SK-N-MC (cell line): ENCODE data around the gene GNE.

Source experiments
- DNase-seq: peaks from one replicate; pipeline ENCODE4 v3.0.0-alpha.2; 2011; ENCODE audit warnings: low read depth, low spot score
- H3K27ac ChIP-seq: fragments of 200-600 bp; sonication (generic); 2 replicates; pipeline ENCODE4 v1.5.1; 2016; ENCODE audit warnings: mixed run types
- H3K36me3 ChIP-seq: fragments of 200-600 bp; sonication (generic); 2 replicates; pipeline ENCODE4 v1.6.1; 2017; ENCODE audit warnings: antibody characterized with exemption, low read length, mixed read lengths; ENCODE audit not compliant: insufficient read depth
- H3K4me3 ChIP-seq: fragments of 200-600 bp; sonication (generic); 2 replicates; pipeline ENCODE4 v1.5.1; 2016
- H3K9ac ChIP-seq: fragments of 200-600 bp; sonication (generic); 2 replicates; pipeline ENCODE4 v1.8.0; 2017; ENCODE audit warnings: mixed run types, mixed read lengths; ENCODE audit not compliant: insufficient read length
- H3K9me3 ChIP-seq: fragments of 200-600 bp; sonication (generic); 2 replicates; pipeline ENCODE4 v1.6.1; 2017; ENCODE audit warnings: low read depth, mild to moderate bottlenecking, antibody characterized with exemption, low read length, moderate library complexity, mixed read lengths
- EZH2 ChIP-seq: fragments of 200-600 bp; sonication (generic); IDR thresholded peaks from one replicate; pipeline ENCODE4 v1.6.1; 2017; ENCODE audit warnings: antibody characterized with exemption
- FOXP2 ChIP-seq: optimal IDR thresholded peaks from 2 replicates; pipeline ENCODE3; 2011; ENCODE audit warnings: mild to moderate bottlenecking, moderate library complexity; ENCODE audit not compliant: insufficient read depth; ENCODE audit errors: extremely low read length, control extremely low read depth
- POLR2AphosphoS5 ChIP-seq: IDR thresholded peaks from 2 replicates; pipeline ENCODE4 v1.6.1; 2012; ENCODE audit warnings: mild to moderate bottlenecking, low read depth, low read length, borderline replicate concordance

GNE gene

GRCh38 chr9:36292641-36293040, 34.4 kb upstream of the GNE start:
- no peak for DNase-seq
- Histone ChIP-seq H3K4me3 (no peak overlapping the region), H3K9me3 (no peaks in the 10 kb centered on the region), H3K36me3 (no peaks in the 10 kb centered on the region), H3K27ac (no peak overlapping the region), H3K9ac (no peak overlapping the region)
- no peak for TF ChIP-seq EZH2
- no peak for TF ChIP-seq FOXP2
- TF ChIP-seq POLR2AphosphoS5 = no peak

GRCh38 chr9:36290996-36291395, 32.7 kb upstream of the GNE start:
- Histone ChIP-seq H3K9ac (no peak overlapping the region), H3K9me3 (no peaks in the 10 kb centered on the region), H3K27ac (no peak overlapping the region), H3K36me3 (no peaks in the 10 kb centered on the region), H3K4me3 (no peak overlapping the region)
- TF ChIP-seq FOXP2 (no peak), POLR2AphosphoS5 (no peak), EZH2 (no peak)
- DNase-seq = no peak

DNA sequence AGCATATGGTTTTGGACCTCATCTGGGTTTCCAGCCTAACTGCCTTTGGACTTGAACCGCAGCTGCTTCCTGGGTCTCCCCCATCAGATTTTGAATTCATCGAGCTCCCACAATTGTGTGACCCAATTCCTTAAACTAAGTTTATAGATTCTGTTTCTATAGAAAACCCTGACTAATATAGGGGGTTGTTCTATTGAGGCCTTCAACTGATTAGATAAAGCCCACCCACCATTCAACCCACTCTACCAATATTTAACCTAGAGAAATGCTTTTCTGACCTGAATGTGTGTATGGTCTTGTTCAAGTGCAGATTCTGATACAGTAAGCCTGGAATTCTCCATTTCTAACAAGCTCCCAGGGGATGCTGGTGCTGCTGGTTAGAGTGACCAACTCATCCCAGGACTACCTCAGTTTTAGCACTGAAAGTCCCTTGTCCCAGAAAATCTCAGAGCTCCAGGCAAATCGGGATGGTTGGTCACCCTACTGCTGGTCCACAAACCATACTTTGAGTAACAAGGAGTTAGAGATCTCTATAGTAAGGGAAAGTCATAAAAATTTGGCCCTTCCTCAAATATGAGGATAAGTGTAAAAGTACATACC, 31.7 kb upstream of the GNE start:
- no peak for DNase-seq
- Histone ChIP-seq H3K4me3 (no peak overlapping the region), H3K27ac (no peak overlapping the region), H3K9me3 (no peaks in the 10 kb centered on the region), H3K9ac (no peak overlapping the region), H3K36me3 (no peaks in the 10 kb centered on the region)
- TF ChIP-seq POLR2AphosphoS5 = no peak

DNA sequence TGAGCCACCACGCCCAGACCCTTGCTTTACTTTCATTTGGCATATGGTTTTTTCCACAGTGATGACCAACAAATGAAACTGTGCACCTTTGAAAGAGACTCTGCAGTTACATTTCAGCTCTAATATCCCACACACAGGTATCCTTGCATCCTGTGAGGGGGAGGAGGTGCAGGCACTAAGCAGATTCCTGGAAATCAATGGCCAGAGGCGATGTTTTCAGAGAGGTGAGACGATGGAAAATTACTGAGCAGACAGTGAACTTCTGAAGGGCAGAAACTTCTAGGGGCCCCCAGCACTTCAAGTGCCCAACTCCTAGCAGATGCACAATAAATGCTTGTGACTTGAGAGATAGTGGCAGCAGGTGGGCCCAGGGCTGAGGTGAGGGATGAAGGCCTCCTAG, 29.8 kb upstream of the GNE start:
- DNase-seq = no peak
- Histone ChIP-seq H3K27ac (no peak overlapping the region), H3K36me3 (no peaks in the 10 kb centered on the region), H3K9me3 (no peaks in the 10 kb centered on the region), H3K9ac (no peak overlapping the region), H3K4me3 (no peak overlapping the region)
- TF ChIP-seq POLR2AphosphoS5 (no peak), EZH2 (no peak), FOXP2 (no peak)

- TF ChIP-seq POLR2AphosphoS5 = no peak
- TF ChIP-seq EZH2 = no peak
- no peak for TF ChIP-seq FOXP2
- no peaks in the 10 kb centered on the region for H3K9me3 ChIP-seq
- no peaks in the 10 kb centered on the region for H3K36me3 ChIP-seq
- H3K9ac ChIP-seq = no peak overlapping the region
- no peak overlapping the region for H3K4me3 ChIP-seq
- no peak for DNase-seq
- no peak overlapping the region for H3K27ac ChIP-seq
Measured at GRCh38 chr9:36286388-36286787, 28.1 kb upstream of the GNE start.

GRCh38 chr9:36284226-36284625, 26.0 kb upstream of the GNE start:
- DNase-seq = no peak

DNA sequence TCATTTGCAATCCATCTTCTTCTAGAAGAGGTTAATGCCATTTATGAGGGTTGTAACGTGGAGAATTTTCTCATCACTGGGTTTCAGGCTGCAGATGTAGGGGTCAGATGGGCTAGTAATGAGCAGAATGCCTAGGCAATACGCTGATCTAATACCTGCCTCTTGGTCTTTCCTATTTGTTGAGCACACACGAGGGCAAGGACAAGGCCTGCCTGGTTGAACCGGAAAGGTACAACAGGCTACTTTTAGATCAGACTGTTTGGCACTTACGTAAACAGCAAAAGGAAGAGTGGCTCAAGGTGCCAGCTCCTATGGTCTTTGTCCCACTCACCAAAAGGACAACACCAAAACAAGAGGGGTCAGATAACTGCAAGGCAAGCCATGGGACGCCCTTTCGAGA, 24.0 kb upstream of the GNE start:
- H3K9ac ChIP-seq = no peak overlapping the region
- H3K9me3 ChIP-seq = no peaks in the 10 kb centered on the region
- H3K36me3 ChIP-seq = no peaks in the 10 kb centered on the region
- no peak overlapping the region for H3K27ac ChIP-seq
- DNase-seq = no peak
- no peak for TF ChIP-seq EZH2
- TF ChIP-seq POLR2AphosphoS5 = no peak
- no peak for TF ChIP-seq FOXP2
- no peak overlapping the region for H3K4me3 ChIP-seq

More at GRCh38 chr9:36284226-36284625, 26.0 kb upstream of the GNE start:
- Histone ChIP-seq H3K4me3 (no peak overlapping the region), H3K27ac (no peak overlapping the region), H3K36me3 (no peaks in the 10 kb centered on the region), H3K9ac (no peak overlapping the region), H3K9me3 (no peaks in the 10 kb centered on the region)
- TF ChIP-seq POLR2AphosphoS5 (no peak), FOXP2 (no peak), EZH2 (no peak)

- Histone ChIP-seq H3K36me3 (no peaks in the 10 kb centered on the region), H3K4me3 (no peak overlapping the region), H3K9ac (no peak overlapping the region), H3K27ac (no peak overlapping the region), H3K9me3 (no peaks in the 10 kb centered on the region)
- TF ChIP-seq FOXP2 (no peak), POLR2AphosphoS5 (no peak), EZH2 (no peak)
- DNase-seq = no peak
Measured at GRCh38 chr9:36280989-36281388, 22.7 kb upstream of the GNE start.

- H3K9me3 ChIP-seq = no peaks in the 10 kb centered on the region
- no peak overlapping the region for H3K9ac ChIP-seq
- TF ChIP-seq EZH2 (no peak), POLR2AphosphoS5 (no peak), FOXP2 (no peak)
- H3K27ac ChIP-seq = no peak overlapping the region
- no peak for DNase-seq
- no peak overlapping the region for H3K4me3 ChIP-seq
- no peaks in the 10 kb centered on the region for H3K36me3 ChIP-seq
Measured at GRCh38 chr9:36278243-36278642, 20.0 kb upstream of the GNE start.

DNA sequence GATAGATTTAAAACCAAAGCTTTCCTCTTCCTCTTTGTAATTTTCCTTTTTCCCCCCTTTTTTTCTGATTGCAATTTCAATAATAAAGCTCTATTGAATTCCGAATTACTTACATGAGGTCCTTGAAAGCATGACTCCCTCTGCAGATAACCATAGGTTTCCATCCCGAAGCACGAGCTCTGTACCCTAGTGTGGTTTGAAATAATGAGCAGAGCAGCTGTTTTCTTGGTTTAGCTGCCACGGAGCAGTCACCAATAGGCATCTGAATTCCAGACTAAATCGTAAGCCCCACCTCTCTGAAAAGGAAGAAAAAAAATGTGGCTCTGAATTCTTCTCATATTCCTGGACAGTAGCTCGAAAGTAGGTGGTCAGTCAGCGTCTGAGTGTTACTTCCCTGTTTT, 18.5 kb upstream of the GNE start:
- no peak overlapping the region for H3K27ac ChIP-seq
- H3K36me3 ChIP-seq = no peaks in the 10 kb centered on the region
- no peak for DNase-seq
- no peaks in the 10 kb centered on the region for H3K9me3 ChIP-seq
- H3K9ac ChIP-seq = no peak overlapping the region
- H3K4me3 ChIP-seq = 0 out of 2 replicates have a peak overlapping the region, but pooled peaks have one; percentile 18
- TF ChIP-seq FOXP2 = no peak
- no peak for TF ChIP-seq POLR2AphosphoS5
- no peak for TF ChIP-seq EZH2
